Mesodermal cell (in vitro differentiated cells): ENCODE measurements around the gene CREBL2.

Experiments
- H3K27ac ChIP-seq: 2 replicates; pipeline ENCODE4 v1.7.0; 2013; ENCODE audit warnings: mild to moderate bottlenecking, low read depth, low read length, moderate library complexity; ENCODE audit not compliant: severe bottlenecking
- H3K36me3 ChIP-seq: 2 replicates; pipeline ENCODE4 v1.7.1; 2013; ENCODE audit warnings: mild to moderate bottlenecking, low read length, moderate library complexity; ENCODE audit not compliant: control insufficient read depth, insufficient read depth
- H3K4me1 ChIP-seq: one replicate; pipeline ENCODE4 v1.7.1; 2013; ENCODE audit warnings: mild to moderate bottlenecking, low read length; ENCODE audit not compliant: insufficient read depth, control insufficient read depth, poor library complexity, severe bottlenecking
- H3K4me3 ChIP-seq: 2 replicates; pipeline ENCODE4 v1.7.0; 2013; ENCODE audit warnings: low read length, control low read depth, mild to moderate bottlenecking; ENCODE audit not compliant: insufficient read depth, poor library complexity, severe bottlenecking; ENCODE audit errors: extremely low read depth
- H3K9me3 ChIP-seq: 2 replicates; pipeline ENCODE4 v1.7.1; 2013; ENCODE audit warnings: mild to moderate bottlenecking, low read length, moderate library complexity; ENCODE audit not compliant: control insufficient read depth
- WGBS, 2 experiments: methylation state at CpG; one replicate each; pipeline ENCODE4 v1.1.5; 2013; ENCODE audit warnings: missing lambda C conversion rate in 2 of 2; ENCODE audit not compliant: insufficient coverage in 2 of 2; 5-methylcytosine and 5-hydroxymethylcytosine counted together

Gene CREBL2

GRCh38 chr12:12691549-12691948, 79.9 kb downstream of the CREBL2 start:
- WGBS, 2 experiments, result 100% methylated on average over 1 of the region's 2 CpGs
- H3K4me3 ChIP-seq, result no peak overlapping the region
- H3K4me1 ChIP-seq, result peaks cover 2% of the 10 kb centered on the region
- H3K9me3 ChIP-seq, result no peaks in the 10 kb centered on the region
- H3K36me3 ChIP-seq, result no peaks in the 10 kb centered on the region
- no peak overlapping the region for H3K27ac ChIP-seq

GRCh38 chr12:12693111-12693671, 81.5 kb downstream of the CREBL2 start:
- peaks cover 2% of the 10 kb centered on the region for H3K4me1 ChIP-seq
- no peaks in the 10 kb centered on the region for H3K36me3 ChIP-seq
- WGBS, 2 experiments, result 91 to 95% methylated on average over 2 to 3 of the region's 3 CpGs
- H3K27ac ChIP-seq, result no peak overlapping the region
- H3K9me3 ChIP-seq, result no peaks in the 10 kb centered on the region
- H3K4me3 ChIP-seq, result no peak overlapping the region
